Upper lobe of right lung (tissue), 1 donor: ENCODE measurements around the gene SREBF2. TPM values are rescaled to one million over a fixed set of nuclear protein-coding genes. Genes with fewer than 3 reads are reported as not detected.

Experiments used
- ATAC-seq: fragments of 200-7000 bp; cut with Tn5 transposase; one replicate; pipeline ENCODE4 v1.9.1; 2020; ENCODE audit warnings: mild to moderate bottlenecking, moderate library complexity
- DNase-seq: peaks from one replicate; pipeline ENCODE4 v3.0.0-alpha.2; 2020
- H3K27ac ChIP-seq: fragments of 200-600 bp; one replicate; pipeline ENCODE4 v1.8.0; 2022
- H3K27me3 ChIP-seq: fragments of 200-600 bp; one replicate; pipeline ENCODE4 v1.8.0; 2022; ENCODE audit warnings: mild to moderate bottlenecking
- H3K36me3 ChIP-seq: fragments of 200-600 bp; one replicate; pipeline ENCODE4 v1.8.0; 2022
- H3K4me1 ChIP-seq: fragments of 200-600 bp; one replicate; pipeline ENCODE4 v1.8.0; 2022
- H3K4me3 ChIP-seq: fragments of 200-600 bp; one replicate; pipeline ENCODE4 v1.8.0; 2022; ENCODE audit warnings: mild to moderate bottlenecking
- H3K9me3 ChIP-seq: fragments of 200-600 bp; one replicate; pipeline ENCODE4 v1.8.0; 2022
- intact Hi-C: fragments of 100-400 bp; cut with DNase I; formaldehyde crosslinking; loops from one replicate; pipeline ENCODE4 v1.11.0; 2022
- total RNA-seq: library from RNA; stranded (reverse); fragmentation: NEBNext Ultra II Directional; extraction: Animal tissue kit (Norgen Biotek cat#: 25700); gene quantifications from one replicate; pipeline ENCODE4 v1.2.1, GENCODE V29; 2021
- TF ChIP-seq, protein P1 (sequence below): fragments of 200-600 bp; IDR thresholded peaks from one replicate; pipeline ENCODE4 v1.8.0; 2022; ENCODE audit warnings: antibody characterized with exemption
- donor health status: DM: no; HTN: yes; CAD: no; lungs with severe emphysema.

Gene SREBF2
- total RNA-seq, 1 donor from 2014 or later, result 156 TPM

DNA sequence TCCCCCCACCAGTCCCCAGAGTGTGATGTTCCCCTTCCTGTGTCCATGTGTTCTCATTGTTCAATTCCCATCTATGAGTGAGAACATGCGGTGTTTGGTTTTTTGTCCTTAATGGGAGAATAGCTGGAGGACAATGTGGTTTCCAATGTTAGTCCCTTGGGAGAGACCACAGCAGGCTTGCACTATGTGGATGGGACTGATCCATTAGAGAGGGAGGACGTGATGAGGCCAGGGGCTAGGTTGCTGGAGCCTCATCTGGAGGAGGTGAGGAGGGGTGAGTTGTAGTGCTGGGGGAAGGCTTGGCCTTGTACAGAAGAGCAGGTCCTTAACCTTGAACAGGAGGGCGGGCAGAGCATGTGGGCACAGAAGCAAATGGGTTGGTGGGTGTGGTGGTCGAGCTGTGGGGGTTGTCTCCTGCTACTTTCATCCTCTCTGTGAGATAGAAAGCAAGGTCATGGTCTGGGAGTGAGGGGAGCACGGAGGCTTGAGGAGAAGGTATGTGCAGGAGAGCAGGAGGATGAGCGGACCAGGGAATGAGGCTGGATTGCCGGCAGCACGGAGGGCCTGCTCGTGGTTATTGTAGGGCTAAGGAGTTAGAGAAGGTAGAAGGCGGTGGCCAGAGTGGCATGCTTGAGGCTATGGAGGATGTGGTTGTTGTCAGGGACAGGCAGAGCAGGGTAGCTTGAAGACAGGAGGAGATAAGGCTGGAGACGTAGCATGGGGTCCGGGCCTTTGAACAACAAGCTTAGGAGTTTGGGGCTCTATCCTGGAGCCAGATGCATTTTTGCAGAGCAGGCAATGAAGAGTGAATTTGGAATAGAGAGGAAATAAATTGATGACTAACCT is 11.2 kb upstream of the SREBF2 start:
- intact Hi-C loops, result loop anchor here (10.0 kb wide), 1 partner anchor 123 kb away; the partner anchor contains the start of gene CENPM

DNA sequence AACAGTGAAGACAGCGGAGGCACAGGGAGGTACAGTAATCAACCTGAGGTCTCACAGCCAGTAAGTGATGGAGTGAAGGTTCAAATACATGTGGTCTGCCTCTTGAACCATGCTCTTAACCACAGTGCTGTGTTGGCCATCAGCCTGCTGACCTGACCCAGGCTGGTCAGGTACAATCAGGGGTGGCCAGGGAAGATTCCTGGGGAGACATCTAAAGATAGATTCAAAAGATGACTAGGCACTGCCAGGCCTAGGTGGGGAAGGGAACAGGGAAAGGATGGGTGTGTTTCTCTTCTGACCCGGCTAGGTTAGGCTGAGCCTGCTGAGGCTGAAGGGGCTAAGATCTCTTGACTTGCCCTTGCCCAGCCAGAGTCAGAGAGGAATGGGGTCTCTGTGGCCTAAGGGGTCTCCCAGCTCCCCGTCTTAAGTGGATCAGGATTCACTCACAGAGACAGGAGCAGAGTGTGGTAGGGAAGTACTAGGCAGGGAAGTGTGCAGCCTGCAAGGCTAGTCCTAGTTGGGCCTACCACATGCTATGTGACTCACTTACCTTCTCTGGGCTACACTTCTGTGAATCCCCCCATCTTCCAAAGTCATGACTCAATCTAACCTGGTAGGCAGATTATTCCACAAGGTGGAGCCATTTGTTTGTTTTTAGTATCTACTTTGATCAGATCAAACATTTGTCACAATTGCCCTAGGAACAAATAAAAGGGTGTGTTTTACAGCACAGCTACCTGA is 10.4 kb upstream of the SREBF2 start:
- Histone ChIP-seq H3K9me3 (no peaks in the 10 kb centered on the region), H3K4me3 (no peak overlapping the region), H3K27ac (no peak overlapping the region), H3K4me1 (peaks cover 13% of the 10 kb centered on the region), H3K36me3 (no peaks in the 10 kb centered on the region), H3K27me3 (no peaks in the 10 kb centered on the region)
- ATAC-seq (peak; percentile 56), DNase-seq (no peak)
- intact Hi-C loops, result loop anchor here (10.0 kb wide), 1 partner anchor 122 kb away; the partner anchor contains the start of gene CENPM
- TF ChIP-seq, protein P1, sequence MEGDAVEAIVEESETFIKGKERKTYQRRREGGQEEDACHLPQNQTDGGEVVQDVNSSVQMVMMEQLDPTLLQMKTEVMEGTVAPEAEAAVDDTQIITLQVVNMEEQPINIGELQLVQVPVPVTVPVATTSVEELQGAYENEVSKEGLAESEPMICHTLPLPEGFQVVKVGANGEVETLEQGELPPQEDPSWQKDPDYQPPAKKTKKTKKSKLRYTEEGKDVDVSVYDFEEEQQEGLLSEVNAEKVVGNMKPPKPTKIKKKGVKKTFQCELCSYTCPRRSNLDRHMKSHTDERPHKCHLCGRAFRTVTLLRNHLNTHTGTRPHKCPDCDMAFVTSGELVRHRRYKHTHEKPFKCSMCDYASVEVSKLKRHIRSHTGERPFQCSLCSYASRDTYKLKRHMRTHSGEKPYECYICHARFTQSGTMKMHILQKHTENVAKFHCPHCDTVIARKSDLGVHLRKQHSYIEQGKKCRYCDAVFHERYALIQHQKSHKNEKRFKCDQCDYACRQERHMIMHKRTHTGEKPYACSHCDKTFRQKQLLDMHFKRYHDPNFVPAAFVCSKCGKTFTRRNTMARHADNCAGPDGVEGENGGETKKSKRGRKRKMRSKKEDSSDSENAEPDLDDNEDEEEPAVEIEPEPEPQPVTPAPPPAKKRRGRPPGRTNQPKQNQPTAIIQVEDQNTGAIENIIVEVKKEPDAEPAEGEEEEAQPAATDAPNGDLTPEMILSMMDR, result peak; percentile 57

More for the DNA sequence above, 11.2 kb upstream of the SREBF2 start:
- Histone ChIP-seq H3K27ac (no peak overlapping the region), H3K36me3 (no peaks in the 10 kb centered on the region), H3K9me3 (no peaks in the 10 kb centered on the region), H3K4me3 (no peak overlapping the region), H3K27me3 (no peaks in the 10 kb centered on the region), H3K4me1 (peaks cover 9% of the 10 kb centered on the region)
- DNase-seq (no peak), ATAC-seq (no peak)
- TF ChIP-seq, protein P1, result no peak

DNA sequence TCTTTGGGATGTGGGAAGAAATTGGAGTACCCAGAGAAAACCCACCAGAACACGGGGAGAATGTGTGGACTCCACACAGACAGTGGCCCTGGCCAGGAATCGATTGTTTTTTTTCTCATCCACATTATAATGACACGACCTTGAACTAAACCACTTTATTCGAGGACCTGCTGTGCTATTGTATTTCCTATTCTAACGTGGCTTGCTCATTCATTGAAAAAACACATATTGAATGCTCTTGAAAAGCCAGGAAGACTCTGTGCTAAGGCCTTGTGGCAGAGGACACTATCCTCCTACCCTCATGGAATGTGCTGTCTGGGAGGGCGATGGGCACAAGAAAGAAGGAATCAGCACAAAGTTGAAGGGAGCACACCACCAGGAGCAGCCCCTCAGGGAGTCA is 9.1 kb upstream of the SREBF2 start:
- intact Hi-C loops, result loop anchor here (10.0 kb wide), 1 partner anchor 121 kb away; the partner anchor contains the start of gene CENPM

DNA sequence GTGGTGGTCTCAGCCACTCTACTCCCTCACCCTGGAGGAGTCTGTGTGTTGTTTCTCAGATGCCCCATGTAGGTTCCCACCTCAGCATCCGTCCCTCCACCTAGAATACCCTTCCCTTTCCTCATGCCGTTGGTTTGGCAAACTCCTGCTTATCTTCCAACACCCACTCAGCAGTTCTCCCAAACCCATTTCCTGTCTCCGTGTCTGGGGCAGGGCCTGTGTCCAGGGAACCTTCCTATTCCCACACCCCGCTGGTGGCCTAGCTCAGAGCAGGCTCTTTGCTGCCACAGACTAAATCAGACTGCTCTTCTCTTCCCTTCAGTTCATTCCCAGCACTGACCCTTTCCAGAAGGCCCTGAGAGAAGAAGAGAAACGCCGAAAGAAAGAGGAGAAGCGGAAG is 7.5 kb upstream of the SREBF2 start:
- DNase-seq (no peak), ATAC-seq (no peak)
- no peaks in the 10 kb centered on the region for H3K36me3 ChIP-seq
- no peaks in the 10 kb centered on the region for H3K9me3 ChIP-seq
- H3K27me3 ChIP-seq, result no peaks in the 10 kb centered on the region
- H3K27ac ChIP-seq, result peak overlapping the region; percentile 63
- no peak overlapping the region for H3K4me3 ChIP-seq
- TF ChIP-seq, protein P1, result no peak
- intact Hi-C loops, result loop anchor here (10.0 kb wide), 1 partner anchor 119 kb away; the partner anchor contains the start of gene CENPM
- peaks cover 13% of the 10 kb centered on the region for H3K4me1 ChIP-seq

More for the DNA sequence above, 9.1 kb upstream of the SREBF2 start:
- ATAC-seq (no peak), DNase-seq (no peak)
- H3K36me3 ChIP-seq, result no peaks in the 10 kb centered on the region
- no peak overlapping the region for H3K4me3 ChIP-seq
- H3K27me3 ChIP-seq, result no peaks in the 10 kb centered on the region
- H3K9me3 ChIP-seq, result no peaks in the 10 kb centered on the region
- H3K27ac ChIP-seq, result no peak overlapping the region
- peaks cover 13% of the 10 kb centered on the region for H3K4me1 ChIP-seq
- TF ChIP-seq, protein P1, result no peak

DNA sequence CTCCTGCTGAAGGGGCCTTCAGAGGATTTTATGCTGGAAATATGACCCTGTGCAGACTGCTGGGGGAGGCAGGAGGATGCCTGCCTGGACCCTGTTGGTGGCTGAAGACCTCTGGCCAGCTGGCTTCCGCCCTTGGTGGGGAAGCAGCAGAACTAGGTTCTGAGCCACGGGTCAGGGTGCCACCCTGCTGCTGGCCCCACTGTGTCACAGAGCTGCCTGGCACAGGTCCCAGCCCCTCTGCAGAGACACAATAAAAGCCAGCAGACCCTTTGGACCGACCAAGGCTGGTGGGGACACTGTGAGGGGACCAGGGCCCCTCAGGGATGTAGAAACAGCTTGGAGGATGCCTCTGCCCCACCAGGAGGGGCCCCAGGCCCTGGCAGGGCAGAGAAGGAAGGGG is 6.9 kb upstream of the SREBF2 start:
- no peak for ATAC-seq
- Histone ChIP-seq H3K27ac (peak overlapping the region; percentile 63), H3K36me3 (no peaks in the 10 kb centered on the region), H3K27me3 (no peaks in the 10 kb centered on the region), H3K4me1 (peaks cover 13% of the 10 kb centered on the region), H3K4me3 (no peak overlapping the region), H3K9me3 (no peaks in the 10 kb centered on the region)
- intact Hi-C loops, result loop anchor here (10.0 kb wide), 1 partner anchor 119 kb away; the partner anchor contains the start of gene CENPM
- TF ChIP-seq, protein P1, result no peak
- DNase-seq, result no peak
